Measurements from ENCODE around the gene CLHC1.
"Not testable (repeated sequence)": the region's sequence is repeated elsewhere in the genome, so short reads cannot be mapped to it uniquely, and the experiment has no call there.

The CLHC1 gene

GRCh38 chr2:55268907-55269644, 37.0 kb upstream of the CLHC1 start, which contains the start of gene MTIF2:
Gene MTIF2, minus strand, starts transcription at chr2:55269231. Its CDS starts 5,373 bp downstream, at chr2:55263858.
- no peaks in the 10 kb centered on the region for H3K4me1 ChIP-seq (ENCODE audit: insufficient read depth, insufficient read length)
- peak within 1 kb of the TSS; percentile 98 for H3K4me3 ChIP-seq (ENCODE audit: insufficient read length, low read depth)
- peak; percentile 96 for DNase-seq (ENCODE audit: low read depth, low spot score)
- H3K9ac ChIP-seq (ENCODE audit: insufficient read length, low read depth), result peak within 1 kb of the TSS; percentile 99
- H3K36me3 ChIP-seq (ENCODE audit: insufficient read depth, insufficient read length, low read length), result peaks cover 23% of the 10 kb centered on the region
- no peaks in the 10 kb centered on the region for H3K27me3 ChIP-seq (ENCODE audit: insufficient read depth, insufficient read length)
- no peaks in the 10 kb centered on the region for H3K9me3 ChIP-seq (ENCODE audit: insufficient read depth, low read length)
- TF ChIP-seq YY1 (IDR thresholded peaks at IDR 0.05; ENCODE audit: insufficient read depth, insufficient read length) (no peak), ZNF274 (IDR thresholded peaks at IDR 0.05; ENCODE audit: low read depth, low read length) (no peak), SUZ12 (IDR thresholded peaks at IDR 0.05; ENCODE audit: extremely low read depth, insufficient read depth, insufficient read length) (no peak)

GRCh38 chr2:55268288-55268906, 36.3 kb upstream of the CLHC1 start:
- no peaks in the 10 kb centered on the region for H3K4me1 ChIP-seq (ENCODE audit: insufficient read depth, insufficient read length)
- peak overlapping the region; percentile 99 for H3K9ac ChIP-seq (ENCODE audit: insufficient read length, low read depth)
- no peaks in the 10 kb centered on the region for H3K27me3 ChIP-seq (ENCODE audit: insufficient read depth, insufficient read length)
- no peaks in the 10 kb centered on the region for H3K9me3 ChIP-seq (ENCODE audit: insufficient read depth, low read length)
- TF ChIP-seq ZNF274 (IDR thresholded peaks at IDR 0.05; ENCODE audit: low read depth, low read length) (no peak), YY1 (IDR thresholded peaks at IDR 0.05; ENCODE audit: insufficient read depth, insufficient read length) (no peak), SUZ12 (IDR thresholded peaks at IDR 0.05; ENCODE audit: extremely low read depth, insufficient read depth, insufficient read length) (no peak)
- DNase-seq (ENCODE audit: low read depth, low spot score), result no peak
- H3K36me3 ChIP-seq (ENCODE audit: insufficient read depth, insufficient read length, low read length), result peaks cover 29% of the 10 kb centered on the region
- peak overlapping the region; percentile 98 for H3K4me3 ChIP-seq (ENCODE audit: insufficient read length, low read depth)

GRCh38 chr2:55259586-55259985, 27.5 kb upstream of the CLHC1 start:
- not testable (repeated sequence) for H3K9ac ChIP-seq (ENCODE audit: insufficient read length, low read depth); DNase-seq (ENCODE audit: low read depth, low spot score); H3K27me3 ChIP-seq (ENCODE audit: insufficient read depth, insufficient read length); H3K4me1 ChIP-seq (ENCODE audit: insufficient read depth, insufficient read length); H3K9me3 ChIP-seq (ENCODE audit: insufficient read depth, low read length); H3K4me3 ChIP-seq (ENCODE audit: insufficient read length, low read depth)
- peaks cover 61% of the 10 kb centered on the region for H3K36me3 ChIP-seq (ENCODE audit: insufficient read depth, insufficient read length, low read length)

GRCh38 chr2:55252832-55253231, 20.7 kb upstream of the CLHC1 start:
- DNase-seq (ENCODE audit: low read depth, low spot score), result no peak
- peaks cover 50% of the 10 kb centered on the region for H3K36me3 ChIP-seq (ENCODE audit: insufficient read depth, insufficient read length, low read length)
- no peak overlapping the region for H3K9ac ChIP-seq (ENCODE audit: insufficient read length, low read depth)

GRCh38 chr2:55247025-55247424, 14.9 kb upstream of the CLHC1 start:
- TF ChIP-seq YY1 (IDR thresholded peaks at IDR 0.05; ENCODE audit: insufficient read depth, insufficient read length), result no peak
- no peak for TF ChIP-seq SUZ12 (IDR thresholded peaks at IDR 0.05; ENCODE audit: extremely low read depth, insufficient read depth, insufficient read length)
- TF ChIP-seq ZNF274 (IDR thresholded peaks at IDR 0.05; ENCODE audit: low read depth, low read length), result no peak
- DNase-seq (ENCODE audit: low read depth, low spot score), result no peak
- Histone ChIP-seq H3K36me3 (ENCODE audit: insufficient read depth, insufficient read length, low read length) (peaks cover 43% of the 10 kb centered on the region), H3K9ac (ENCODE audit: insufficient read length, low read depth) (no peak overlapping the region), H3K9me3 (ENCODE audit: insufficient read depth, low read length) (no peaks in the 10 kb centered on the region), H3K27me3 (ENCODE audit: insufficient read depth, insufficient read length) (no peaks in the 10 kb centered on the region), H3K4me1 (ENCODE audit: insufficient read depth, insufficient read length) (no peaks in the 10 kb centered on the region), H3K4me3 (ENCODE audit: insufficient read length, low read depth) (no peak overlapping the region)

More at GRCh38 chr2:55252832-55253231, 20.7 kb upstream of the CLHC1 start:
- Histone ChIP-seq H3K4me3 (ENCODE audit: insufficient read length, low read depth) (no peak overlapping the region), H3K4me1 (ENCODE audit: insufficient read depth, insufficient read length) (no peaks in the 10 kb centered on the region), H3K9me3 (ENCODE audit: insufficient read depth, low read length) (no peaks in the 10 kb centered on the region), H3K27me3 (ENCODE audit: insufficient read depth, insufficient read length) (no peaks in the 10 kb centered on the region)
- TF ChIP-seq ZNF274 (IDR thresholded peaks at IDR 0.05; ENCODE audit: low read depth, low read length) (no peak), YY1 (IDR thresholded peaks at IDR 0.05; ENCODE audit: insufficient read depth, insufficient read length) (no peak), SUZ12 (IDR thresholded peaks at IDR 0.05; ENCODE audit: extremely low read depth, insufficient read depth, insufficient read length) (no peak)

GRCh38 chr2:55245411-55245810, 13.3 kb upstream of the CLHC1 start:
- peaks cover 43% of the 10 kb centered on the region for H3K36me3 ChIP-seq (ENCODE audit: insufficient read depth, insufficient read length, low read length)
- H3K27me3 ChIP-seq (ENCODE audit: insufficient read depth, insufficient read length), result no peaks in the 10 kb centered on the region
- no peak for DNase-seq (ENCODE audit: low read depth, low spot score)
- H3K4me3 ChIP-seq (ENCODE audit: insufficient read length, low read depth), result no peak overlapping the region
- H3K4me1 ChIP-seq (ENCODE audit: insufficient read depth, insufficient read length), result no peaks in the 10 kb centered on the region
- H3K9me3 ChIP-seq (ENCODE audit: insufficient read depth, low read length), result no peaks in the 10 kb centered on the region
- H3K9ac ChIP-seq (ENCODE audit: insufficient read length, low read depth), result no peak overlapping the region
- TF ChIP-seq SUZ12 (IDR thresholded peaks at IDR 0.05; ENCODE audit: extremely low read depth, insufficient read depth, insufficient read length) (no peak), YY1 (IDR thresholded peaks at IDR 0.05; ENCODE audit: insufficient read depth, insufficient read length) (no peak), ZNF274 (IDR thresholded peaks at IDR 0.05; ENCODE audit: low read depth, low read length) (no peak)

GRCh38 chr2:55242617-55243016, 10.5 kb upstream of the CLHC1 start:
- TF ChIP-seq SUZ12 (IDR thresholded peaks at IDR 0.05; ENCODE audit: extremely low read depth, insufficient read depth, insufficient read length), result no peak
- peaks cover 29% of the 10 kb centered on the region for H3K36me3 ChIP-seq (ENCODE audit: insufficient read depth, insufficient read length, low read length)
- DNase-seq (ENCODE audit: low read depth, low spot score), result no peak

GRCh38 chr2:55241582-55241981, 9.5 kb upstream of the CLHC1 start:
- DNase-seq (ENCODE audit: low read depth, low spot score); H3K27me3 ChIP-seq (ENCODE audit: insufficient read depth, insufficient read length); H3K4me3 ChIP-seq (ENCODE audit: insufficient read length, low read depth); H3K9ac ChIP-seq (ENCODE audit: insufficient read length, low read depth); H3K4me1 ChIP-seq (ENCODE audit: insufficient read depth, insufficient read length); H3K9me3 ChIP-seq (ENCODE audit: insufficient read depth, low read length): not testable (repeated sequence)
- peaks cover 24% of the 10 kb centered on the region for H3K36me3 ChIP-seq (ENCODE audit: insufficient read depth, insufficient read length, low read length)

More at GRCh38 chr2:55242617-55243016, 10.5 kb upstream of the CLHC1 start:
- no peaks in the 10 kb centered on the region for H3K27me3 ChIP-seq (ENCODE audit: insufficient read depth, insufficient read length)
- H3K4me3 ChIP-seq (ENCODE audit: insufficient read length, low read depth), result no peak overlapping the region
- H3K9ac ChIP-seq (ENCODE audit: insufficient read length, low read depth), result no peak overlapping the region
- H3K4me1 ChIP-seq (ENCODE audit: insufficient read depth, insufficient read length), result no peaks in the 10 kb centered on the region
- no peaks in the 10 kb centered on the region for H3K9me3 ChIP-seq (ENCODE audit: insufficient read depth, low read length)

Data from NT2/D1 (cell line).